ENCODE data around the gene HOXA3. TPM values are rescaled to one million over a fixed set of nuclear protein-coding genes. Genes with fewer than 3 reads are reported as not detected.

HOXA3 gene
- polyA plus RNA-seq, 2 of the 4 experiments (the other 2 are of a cell fraction) = 3.3 to 8.7 TPM

GRCh38 chr7:27156508-27156898 lies 4.1 kb upstream of the HOXA3 start, which contains the start of gene HOXA7:
Gene HOXA7 (minus strand): TSS chr7:27156675. CDS start chr7:27156545, 130 bp downstream.
- DNase-seq (ENCODE audit: low read depth in 1 of 2, low spot score in 1 of 2) (peak; percentile 73), ATAC-seq (peak; percentile 35 to 73; a peak in 3 of 6 replicates), FAIRE-seq (no peak)
- Histone ChIP-seq H3K4me2 (peak within 1 kb of the TSS; percentile 73), H3K4me1 (0 out of 3 replicates have a peak, but pooled peaks cover 3% of the 10 kb centered on the region), H3K4me3 (peak within 1 kb of the TSS; percentile 51), H3K9me3 (no peaks in the 10 kb centered on the region), H3K27ac (peak within 1 kb of the TSS; percentile 74 to 85)
- ChIA-PET POLR2A (interaction anchor here (0.8 to 1.2 kb wide), 7 partner anchors 13 to 781 kb away, joined by 3 to 7 read pairs (median 3); partner anchors contain the start of genes HOXA11 and HOXA5), CTCF (interaction anchor here (0.7 to 3.5 kb wide), 7 partner anchors 7 to 791 kb away, joined by 3 to 32 read pairs (median 5); partner anchors contain the start of genes HOXA5 and HOXA6)
- peak; percentile 35; the same call in 1 of the 2 replicates for TF ChIP-seq MAX (IDR thresholded peaks at IDR 0.05)
- no peak for TF ChIP-seq CBX8 (IDR thresholded peaks at IDR 0.05)
- no peak for TF ChIP-seq RARB (CRISPR knock-in tag; IDR thresholded peaks at IDR 0.05)
- TF ChIP-seq POLR2A (IDR thresholded peaks at IDR 0.05; ENCODE audit: low read length) = no peak
- no peak for TF ChIP-seq CEBPB (IDR thresholded peaks at IDR 0.05)
- no peak for TF ChIP-seq ATOH8 (CRISPR knock-in tag; IDR thresholded peaks at IDR 0.05; ENCODE audit: low read depth)
- TF ChIP-seq E2F6 (IDR thresholded peaks at IDR 0.05; ENCODE audit: borderline replicate concordance, low read depth) = no peak
- TF ChIP-seq JUN (IDR thresholded peaks at IDR 0.05) = peak in 1 of 2 experiments; percentile 40; a peak in 1 of 5 replicates
- no peak for TF ChIP-seq ZC3H11A (IDR thresholded peaks at IDR 0.05)
- TF ChIP-seq RNF2 (IDR thresholded peaks at IDR 0.05; ENCODE audit: borderline replicate concordance, low read depth) = no peak
- no peak for TF ChIP-seq TFCP2L1 (CRISPR knock-in tag; IDR thresholded peaks at IDR 0.05)
- peak; percentile 98 for TF ChIP-seq USF2 (IDR thresholded peaks at IDR 0.05)
- no peak for TF ChIP-seq NR3C1 (IDR thresholded peaks at IDR 0.05)
- no peak for TF ChIP-seq SREBF2 (IDR thresholded peaks at IDR 0.05)
- 50% methylated on average over 24 of the region's 33 CpGs for WGBS (ENCODE audit: missing lambda C conversion rate)

- H3K4me2 ChIP-seq = peak overlapping the region; percentile 73
- 0 out of 3 replicates have a peak, but pooled peaks cover 3% of the 10 kb centered on the region for H3K4me1 ChIP-seq
- TF ChIP-seq HDAC2 (IDR thresholded peaks at IDR 0.05) = peak; percentile 96
- TF ChIP-seq ZNF302 (CRISPR knock-in tag; IDR thresholded peaks at IDR 0.05) = no peak
- peak; percentile 65; the same call in 1 of the 2 replicates for TF ChIP-seq MAX (IDR thresholded peaks at IDR 0.05)
- no peak for TF ChIP-seq POLR2AphosphoS2 (conservative IDR thresholded peaks at IDR 0.05; ENCODE audit: low read length)
- no peak for TF ChIP-seq RCOR1 (IDR thresholded peaks at IDR 0.05; ENCODE audit: low read depth, low read length)
- TF ChIP-seq SMC3 (IDR thresholded peaks at IDR 0.05) = no peak
- peak; percentile 33 for TF ChIP-seq POLR2A (IDR thresholded peaks at IDR 0.05; ENCODE audit: low read length)
- TF ChIP-seq E2F6 (IDR thresholded peaks at IDR 0.05; ENCODE audit: borderline replicate concordance, low read depth) = peak; percentile 56; the same call in 1 of the 2 replicates
- TF ChIP-seq RFX5 (IDR thresholded peaks at IDR 0.05) = no peak
- 38% methylated on average over 57 of the region's 63 CpGs for WGBS (ENCODE audit: missing lambda C conversion rate)
- H3K9me3 ChIP-seq = no peaks in the 10 kb centered on the region
- DNase-seq (ENCODE audit: low read depth in 1 of 2, low spot score in 1 of 2) = peak in 1 of 2 experiments; percentile 41
- ChIA-PET CTCF (interaction anchor here (0.7 to 2.2 kb wide), 9 partner anchors 10 to 790 kb away, joined by 3 to 12 read pairs (median 4); partner anchors contain the start of gene HOXA5), POLR2A (interaction anchor here (0.8 to 1.2 kb wide), 4 partner anchors 14 to 781 kb away, joined by 3 read pairs; no protein-coding TSS in a partner anchor)
- FAIRE-seq = no peak
- H3K27ac ChIP-seq = peak overlapping the region; percentile 74 to 85
- peak overlapping the region; percentile 51 for H3K4me3 ChIP-seq
- ATAC-seq = peak; percentile 12 to 44; a peak in 4 of 6 replicates
These were observed 3.6 kb upstream of the HOXA3 start for GRCh38 chr7:27155816-27156507.
